Esophagus muscularis mucosa (tissue), 3 donors: ENCODE measurements around the gene PCDHB12.
"Not testable (repeated sequence)": the region's sequence is repeated elsewhere in the genome, so short reads cannot be mapped to it uniquely, and the experiment has no call there.

Experiments used
- CTCF ChIP-seq, 3 experiments: fragments of 200-600 bp in 2 of 3; fragments of 450-650 bp in 1 of 3; sonication (generic) in 2 of 3; IDR thresholded peaks; one replicate each; pipeline ENCODE4 v1.5.1; 2017 to 2019; ENCODE audit warnings: antibody characterized with exemption in 3 of 3, mild to moderate bottlenecking in 2 of 3, moderate library complexity in 1 of 3
- POLR2A ChIP-seq: fragments of 450-650 bp; IDR thresholded peaks from one replicate; pipeline ENCODE4 v1.6.1; 2017; ENCODE audit warnings: antibody characterized with exemption, moderate library complexity, mild to moderate bottlenecking, low read depth

- not testable (repeated sequence) for TF ChIP-seq CTCF (IDR thresholded peaks at IDR 0.05); POLR2A
Measured at GRCh38 chr5:141210281-141210680, 1.8 kb downstream of the PCDHB12 start.
